GM19324 (cell line): ENCODE data around the gene TAX1BP1.

Source experiments
- ATAC-seq: cut with Tn5 transposase; IDR thresholded peaks from one replicate; pipeline ENCODE4 v1.9.1; 2021; ENCODE audit warnings: mild to moderate bottlenecking, moderate library complexity; ENCODE audit not compliant: unreplicated experiment, low FRiP score

TAX1BP1 gene

DNA sequence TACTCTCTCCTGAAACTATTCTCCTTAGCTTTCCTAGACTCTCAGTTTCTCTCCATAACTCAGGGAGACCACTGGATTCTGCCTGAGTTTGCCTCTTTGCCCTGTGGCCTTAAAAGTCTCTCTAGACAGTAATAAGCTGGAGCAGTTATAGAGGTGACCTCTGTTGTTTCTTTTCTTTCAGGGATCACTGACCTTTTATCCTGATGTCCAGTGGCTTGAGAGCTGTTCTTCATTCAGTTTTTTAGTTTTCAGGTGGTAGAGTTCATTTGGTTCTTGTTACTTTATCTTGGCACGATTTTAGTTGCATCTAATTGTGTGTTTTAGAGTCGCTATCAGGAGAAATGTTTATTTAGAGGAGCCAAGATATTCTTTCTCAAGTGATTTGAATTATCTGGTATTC, 37.7 kb downstream of the TAX1BP1 start:
- no peak for ATAC-seq

- no peak for ATAC-seq
Measured at GRCh38 chr7:27779873-27780272, 39.9 kb downstream of the TAX1BP1 start.

DNA sequence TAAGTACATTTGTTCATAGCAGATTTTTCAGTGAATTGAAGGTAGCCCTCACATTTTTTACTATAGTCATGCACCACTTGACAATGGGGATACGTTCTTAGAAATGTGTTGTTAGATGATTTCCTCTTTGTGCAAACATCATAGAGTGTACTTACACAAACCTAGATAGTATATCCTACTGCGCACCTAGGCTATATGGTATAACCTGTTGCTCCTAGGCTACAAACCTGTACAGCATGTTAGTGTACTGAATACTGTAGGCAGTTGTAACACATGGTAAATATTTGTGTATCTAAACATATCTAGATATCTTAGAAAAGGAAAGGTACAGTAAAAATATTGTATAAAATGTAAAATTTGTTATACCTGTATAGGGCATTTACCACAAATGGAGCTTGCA, 41.2 kb downstream of the TAX1BP1 start:
- no peak for ATAC-seq

- ATAC-seq, result no peak
Measured at GRCh38 chr7:27782849-27783248, 42.9 kb downstream of the TAX1BP1 start.

GRCh38 chr7:27784399-27785053, 44.6 kb downstream of the TAX1BP1 start:
- no peak for ATAC-seq

DNA sequence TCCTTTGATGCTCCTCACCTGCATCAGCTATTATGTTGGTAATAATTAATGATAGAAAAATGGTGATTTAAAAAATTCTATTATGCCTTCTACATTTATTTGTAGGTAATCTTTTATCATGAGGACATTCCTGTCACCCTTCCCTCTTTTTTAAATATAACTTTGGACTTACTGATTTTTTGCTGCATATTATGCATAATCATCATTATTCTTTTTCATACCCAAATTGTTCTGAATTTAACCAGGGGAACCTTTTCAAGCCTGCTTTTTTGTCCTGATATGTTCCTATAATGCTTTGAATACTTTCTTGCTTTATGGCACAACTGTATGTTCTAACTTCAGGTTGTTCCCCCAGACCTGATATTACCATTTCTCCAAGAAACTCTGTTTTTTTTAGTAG, 48.5 kb downstream of the TAX1BP1 start:
- ATAC-seq, result no peak

- no peak for ATAC-seq
Measured at GRCh38 chr7:27793780-27794179, 53.8 kb downstream of the TAX1BP1 start.

GRCh38 chr7:27795977-27796376, 56.0 kb downstream of the TAX1BP1 start:
- no peak for ATAC-seq

GRCh38 chr7:27799212-27799611, 59.2 kb downstream of the TAX1BP1 start:
- no peak for ATAC-seq

- ATAC-seq, result no peak
Measured at GRCh38 chr7:27802999-27803398, 63.0 kb downstream of the TAX1BP1 start.

DNA sequence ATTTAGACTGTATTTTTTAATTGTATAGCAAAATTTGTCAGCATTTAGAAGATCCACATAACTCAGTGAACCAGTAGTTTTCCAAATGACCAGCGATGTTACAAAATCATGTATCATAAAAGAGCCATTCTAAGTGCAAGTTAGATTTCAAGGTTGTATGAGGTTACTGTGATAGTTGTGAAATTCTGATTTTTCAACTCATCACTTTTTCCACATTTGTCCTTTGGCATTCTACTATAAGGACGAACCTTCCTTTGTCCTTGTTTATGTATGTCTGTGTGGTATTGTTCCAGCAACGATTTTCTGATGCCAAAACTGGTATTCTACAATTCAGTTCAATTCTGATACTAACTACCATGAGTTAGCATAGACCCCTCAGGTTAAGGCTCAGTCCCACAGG, 64.2 kb downstream of the TAX1BP1 start:
- ATAC-seq, result no peak

DNA sequence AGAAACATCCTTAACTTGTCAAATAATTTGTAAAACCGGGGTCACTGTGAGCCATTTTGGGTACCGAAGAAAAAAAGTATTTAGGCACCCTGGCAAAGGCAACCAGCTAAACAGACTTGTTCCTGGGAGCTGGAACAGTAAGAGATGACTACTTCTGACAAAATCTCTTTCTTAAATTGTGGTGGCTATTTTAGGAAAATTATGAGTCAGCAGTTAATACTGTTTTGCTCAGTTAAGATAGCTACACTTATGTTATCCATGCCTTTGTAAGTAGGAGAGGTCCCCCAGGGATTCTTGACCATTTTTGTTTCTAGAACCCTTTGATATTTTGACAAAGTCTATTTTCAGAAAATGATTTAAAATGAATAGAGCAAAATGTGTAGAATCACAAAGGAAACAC, 68.7 kb downstream of the TAX1BP1 start:
- no peak for ATAC-seq

DNA sequence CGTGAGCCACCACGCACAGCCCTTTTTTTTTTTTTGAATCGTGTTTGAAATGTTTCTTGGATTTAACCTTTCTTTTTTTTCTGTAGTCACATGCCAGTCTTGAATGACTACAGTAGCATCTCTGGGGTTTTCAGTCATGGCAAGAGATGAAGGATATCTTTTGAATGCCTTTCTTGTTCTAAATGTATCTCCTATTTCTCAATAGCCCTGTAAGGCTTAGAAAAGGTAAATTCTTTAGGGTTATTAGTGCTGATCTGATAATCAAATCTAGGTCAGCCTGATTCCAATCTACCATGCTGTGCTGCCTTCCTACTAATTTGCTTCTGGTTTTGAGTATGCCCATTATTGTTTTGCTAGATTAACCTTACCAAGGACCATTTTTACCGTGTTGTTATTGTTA, 70.2 kb downstream of the TAX1BP1 start:
- ATAC-seq, result no peak

GRCh38 chr7:27812706-27813105, 72.7 kb downstream of the TAX1BP1 start:
- no peak for ATAC-seq

DNA sequence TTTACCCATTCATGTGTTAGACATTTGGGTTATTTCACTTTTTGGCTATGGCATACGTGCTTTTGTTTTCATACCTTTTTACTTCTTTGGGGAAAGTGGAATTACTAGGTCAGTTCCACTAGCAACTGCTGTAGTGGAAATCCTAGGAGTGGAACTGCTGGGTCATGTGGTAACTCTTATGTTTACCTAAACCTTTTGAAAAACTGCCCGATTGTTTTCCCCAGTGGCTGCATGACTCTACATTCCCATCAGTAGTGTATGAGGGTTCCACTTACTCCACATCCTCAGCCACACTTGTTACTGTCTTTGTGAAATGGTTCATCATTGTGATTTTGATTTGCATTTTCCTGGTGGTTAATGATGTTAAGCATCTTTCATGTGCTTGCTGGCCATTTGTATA, 82.3 kb downstream of the TAX1BP1 start:
- ATAC-seq, result no peak

- no peak for ATAC-seq
Measured at GRCh38 chr7:27825891-27826290, 85.9 kb downstream of the TAX1BP1 start.

DNA sequence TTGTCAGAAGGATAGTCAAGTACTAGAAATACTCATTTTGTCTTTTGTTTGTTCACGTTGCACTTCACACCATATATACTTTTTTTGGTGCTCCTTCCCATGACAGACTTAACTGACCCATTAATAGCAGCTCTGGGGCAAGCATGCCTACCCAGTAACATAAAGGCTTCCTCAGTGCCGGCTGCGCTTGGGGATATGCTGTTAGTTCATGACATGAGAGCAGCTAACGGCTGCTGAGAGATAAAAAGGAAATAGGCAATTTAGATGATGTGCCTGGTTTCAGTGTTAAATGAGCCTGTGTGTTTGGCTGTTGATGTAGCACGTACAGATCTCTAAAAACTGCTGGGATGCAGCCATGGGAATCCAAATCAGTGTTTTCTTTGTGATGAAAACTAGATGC, 86.4 kb downstream of the TAX1BP1 start:
- ATAC-seq, result no peak

DNA sequence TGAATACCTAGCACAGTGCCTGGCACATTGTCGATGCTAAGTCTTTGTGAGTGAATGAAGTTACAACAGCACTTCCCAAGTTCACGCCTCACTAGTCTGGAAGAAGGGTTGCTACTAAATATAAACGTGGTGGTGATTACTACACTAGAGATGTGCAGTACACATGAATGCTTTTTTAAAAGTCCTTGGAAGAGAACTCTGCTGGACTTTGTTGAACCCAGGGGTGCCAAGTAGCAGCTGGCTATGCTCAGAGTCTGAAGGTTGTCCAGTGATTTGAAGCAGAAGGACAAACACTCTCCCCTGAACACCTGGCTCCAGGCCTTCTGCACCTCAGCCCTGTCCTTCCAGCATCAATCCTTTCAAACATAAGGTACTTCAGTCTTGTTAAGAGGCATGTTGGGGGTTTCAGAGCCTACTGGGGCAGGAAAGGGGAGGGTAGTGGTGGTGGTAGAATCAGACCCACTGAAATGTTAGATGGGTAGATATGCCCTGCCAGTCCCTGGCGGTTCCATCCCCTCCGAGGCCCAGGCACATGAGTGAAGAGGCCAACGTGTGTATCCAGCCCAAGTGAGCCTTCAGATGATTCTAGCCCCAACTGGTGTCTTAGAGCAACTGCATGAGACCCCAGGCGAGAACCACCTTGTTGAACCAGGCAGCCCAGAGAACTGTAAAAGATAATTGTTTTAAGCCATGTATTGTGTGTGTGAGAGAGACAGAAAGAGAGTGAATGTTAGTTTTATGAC, 94.4 kb downstream of the TAX1BP1 start:
- ATAC-seq, result no peak

DNA sequence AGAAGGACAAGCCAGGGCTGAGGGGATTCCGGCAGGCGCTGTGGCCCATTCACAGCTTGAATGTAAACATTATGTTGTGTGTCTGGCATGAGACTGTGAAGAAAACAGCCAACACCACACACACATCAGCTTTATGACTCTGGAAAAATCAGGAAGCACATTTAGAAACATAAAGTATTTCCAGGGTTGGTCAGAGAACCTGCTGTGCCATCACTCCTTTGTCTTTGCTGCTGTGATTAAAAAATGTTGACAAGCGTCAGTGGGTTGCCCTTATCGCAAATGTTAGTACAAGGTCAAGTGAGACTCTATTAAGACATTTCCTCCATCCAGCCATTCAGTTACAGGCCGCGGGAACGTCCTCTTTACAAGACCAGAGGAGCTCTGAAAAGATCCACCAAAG, 95.4 kb downstream of the TAX1BP1 start:
- ATAC-seq, result no peak

- no peak for ATAC-seq
Measured at GRCh38 chr7:27836536-27836935, 96.6 kb downstream of the TAX1BP1 start.

DNA sequence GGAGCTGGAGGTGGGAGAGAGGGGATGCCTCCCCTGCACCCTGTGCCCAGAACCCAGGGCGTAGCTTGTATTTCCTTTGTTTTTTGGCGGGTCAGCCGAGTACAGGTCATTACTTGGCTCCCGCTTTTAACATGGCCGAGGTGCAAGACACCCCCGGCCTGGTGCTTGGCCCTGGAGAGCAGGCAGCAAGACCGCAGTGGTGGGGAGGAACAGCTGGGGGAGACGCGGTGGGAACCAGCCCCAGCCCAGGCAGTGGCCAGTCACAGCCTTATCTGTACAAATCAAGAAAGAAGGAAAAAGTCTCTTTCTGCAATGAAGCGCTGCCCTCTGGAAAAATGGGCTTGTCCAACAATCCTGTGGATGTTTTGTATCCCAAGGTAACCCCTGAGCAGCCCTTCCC, 99.1 kb downstream of the TAX1BP1 start:
- ATAC-seq, result no peak

DNA sequence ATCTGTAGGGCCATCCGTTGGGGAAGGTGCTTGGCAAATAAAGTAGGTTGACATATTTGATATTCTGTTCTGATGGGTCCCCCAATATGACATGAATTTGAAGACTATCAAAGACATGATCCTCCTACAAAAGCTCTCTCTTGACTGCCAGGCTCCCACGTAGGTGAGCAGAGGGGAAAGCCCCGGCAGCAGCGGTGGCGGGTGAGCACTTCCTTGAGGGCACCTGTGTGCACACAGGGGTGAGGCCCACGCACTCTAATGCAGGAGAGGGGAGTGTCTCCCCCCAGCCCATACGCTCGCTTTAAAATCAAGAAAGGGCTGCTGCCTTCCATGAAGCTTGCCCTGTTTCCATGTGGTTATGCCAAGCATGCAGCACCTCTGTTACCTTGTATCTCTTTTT, 100.4 kb downstream of the TAX1BP1 start:
- ATAC-seq, result no peak
